HG02588 (cell line): Measurements from ENCODE around the gene ZSCAN29.
A peak's percentile ranks its signal among the peaks of the same experiment; 100 is the strongest.

ENCODE experiments used
- ATAC-seq: cut with Tn5 transposase; IDR thresholded peaks from one replicate; pipeline ENCODE4 v1.9.1; 2021; ENCODE audit warnings: mild to moderate bottlenecking, moderate library complexity; ENCODE audit not compliant: unreplicated experiment

Gene ZSCAN29

GRCh38 chr15:43352693-43353382 is 18.0 kb downstream of the ZSCAN29 start:
- no peak for ATAC-seq

- ATAC-seq, result no peak
Measured at GRCh38 chr15:43347114-43347513, 23.7 kb downstream of the ZSCAN29 start.

- no peak for ATAC-seq
Measured at GRCh38 chr15:43346305-43346704, 24.5 kb downstream of the ZSCAN29 start.

- ATAC-seq, result peak; percentile 24
Measured at GRCh38 chr15:43330780-43331087, 40.1 kb downstream of the ZSCAN29 start.

GRCh38 chr15:43329960-43330779 is 40.7 kb downstream of the ZSCAN29 start, which contains the start of gene LCMT2:
Gene LCMT2, minus strand, starts transcription at chr15:43330573. Its CDS starts 84 bp downstream, at chr15:43330489.
- peak; percentile 82 for ATAC-seq

- ATAC-seq, result no peak
Measured at GRCh38 chr15:43329217-43329959, 41.5 kb downstream of the ZSCAN29 start.

- no peak for ATAC-seq
Measured at GRCh38 chr15:43325039-43325684, 45.7 kb downstream of the ZSCAN29 start.

GRCh38 chr15:43318990-43319771 is 51.7 kb downstream of the ZSCAN29 start:
- no peak for ATAC-seq

GRCh38 chr15:43317566-43318184 is 53.2 kb downstream of the ZSCAN29 start:
- ATAC-seq, result no peak

GRCh38 chr15:43316971-43317346 is 53.9 kb downstream of the ZSCAN29 start:
- no peak for ATAC-seq

- no peak for ATAC-seq
Measured at GRCh38 chr15:43316016-43316970, 54.5 kb downstream of the ZSCAN29 start.

- no peak for ATAC-seq
Measured at GRCh38 chr15:43314171-43314570, 56.7 kb downstream of the ZSCAN29 start.

- ATAC-seq, result no peak
Measured at GRCh38 chr15:43312378-43312777, 58.5 kb downstream of the ZSCAN29 start.
